HG03095 (cell line): ENCODE results near the gene SHROOM3.
A peak's percentile ranks its signal among the peaks of the same experiment; 100 is the strongest.

Source experiments
- ATAC-seq: cut with Tn5 transposase; IDR thresholded peaks from one replicate; pipeline ENCODE4 v1.9.1; 2021; ENCODE audit warnings: moderate library complexity; ENCODE audit not compliant: unreplicated experiment

SHROOM3 gene

GRCh38 chr4:76738086-76738931 is 303.3 kb downstream of the SHROOM3 start:
- ATAC-seq, result no peak

GRCh38 chr4:76740192-76740591 is 305.2 kb downstream of the SHROOM3 start:
- no peak for ATAC-seq

DNA sequence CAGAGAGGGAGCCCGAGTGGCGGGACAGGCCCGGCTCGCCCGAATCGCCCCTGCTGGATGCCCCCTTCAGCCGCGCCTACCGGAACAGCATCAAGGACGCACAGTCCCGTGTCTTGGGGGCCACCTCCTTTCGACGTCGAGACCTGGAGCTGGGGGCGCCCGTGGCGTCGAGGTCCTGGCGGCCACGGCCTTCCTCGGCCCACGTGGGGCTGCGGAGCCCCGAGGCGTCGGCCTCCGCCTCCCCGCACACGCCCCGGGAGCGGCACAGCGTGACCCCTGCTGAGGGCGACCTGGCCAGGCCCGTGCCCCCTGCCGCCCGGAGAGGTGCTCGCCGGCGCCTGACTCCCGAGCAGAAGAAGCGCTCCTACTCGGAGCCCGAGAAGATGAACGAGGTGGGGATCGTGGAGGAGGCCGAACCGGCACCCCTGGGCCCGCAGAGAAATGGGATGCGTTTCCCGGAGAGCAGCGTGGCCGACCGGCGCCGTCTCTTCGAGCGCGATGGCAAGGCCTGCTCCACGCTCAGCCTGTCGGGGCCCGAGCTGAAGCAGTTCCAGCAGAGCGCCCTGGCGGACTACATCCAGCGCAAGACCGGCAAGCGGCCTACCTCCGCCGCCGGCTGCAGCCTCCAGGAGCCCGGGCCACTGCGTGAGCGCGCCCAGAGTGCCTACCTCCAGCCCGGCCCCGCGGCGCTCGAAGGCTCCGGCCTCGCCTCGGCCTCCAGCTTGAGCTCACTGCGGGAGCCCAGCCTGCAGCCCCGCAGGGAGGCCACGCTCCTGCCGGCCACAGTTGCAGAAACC is 306.0 kb downstream of the SHROOM3 start:
- no peak for ATAC-seq

DNA sequence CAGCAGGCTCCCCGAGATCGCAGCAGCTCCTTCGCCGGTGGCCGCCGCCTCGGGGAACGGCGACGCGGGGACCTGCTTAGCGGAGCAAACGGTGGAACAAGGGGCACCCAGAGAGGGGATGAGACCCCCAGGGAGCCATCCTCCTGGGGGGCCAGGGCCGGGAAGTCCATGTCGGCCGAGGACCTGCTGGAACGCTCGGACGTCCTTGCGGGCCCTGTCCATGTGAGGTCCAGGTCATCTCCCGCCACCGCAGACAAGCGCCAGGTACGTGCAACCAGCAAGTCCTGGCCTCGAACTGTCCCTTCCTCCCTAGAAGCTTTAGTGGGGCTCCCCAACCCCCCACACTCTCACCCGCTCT is 306.6 kb downstream of the SHROOM3 start:
- no peak for ATAC-seq

DNA sequence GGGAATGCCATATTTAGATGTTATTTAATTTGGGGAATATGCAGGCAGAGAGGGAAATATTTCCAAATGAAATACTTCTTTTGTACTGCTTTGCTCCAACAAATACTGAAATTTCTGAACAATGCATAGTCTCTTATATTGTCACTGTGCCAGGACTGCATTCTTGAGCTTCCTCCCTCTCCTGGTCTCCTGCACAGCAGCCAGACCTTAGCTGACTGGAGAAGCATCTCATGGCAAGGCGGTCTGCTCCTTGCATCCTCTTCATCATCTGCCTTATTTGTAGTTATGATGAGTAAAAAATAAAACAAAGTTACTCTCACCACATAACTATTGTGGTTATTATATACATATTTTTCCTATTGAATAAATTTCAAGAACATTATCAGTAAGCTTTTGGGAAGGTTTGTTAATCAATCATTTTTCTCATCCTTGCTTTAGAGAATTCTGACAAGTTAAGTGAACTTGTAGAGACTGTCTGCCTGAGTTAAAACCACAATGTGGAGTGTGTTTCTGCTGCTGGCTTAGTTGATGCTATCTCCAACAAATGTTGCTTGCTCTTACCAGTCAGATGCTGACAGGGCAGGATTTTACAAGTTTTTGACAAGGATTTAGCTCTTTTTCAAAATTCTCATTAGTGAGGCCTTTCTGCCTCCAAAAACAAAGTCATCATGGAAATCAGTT is 309.4 kb downstream of the SHROOM3 start:
- ATAC-seq, result no peak

DNA sequence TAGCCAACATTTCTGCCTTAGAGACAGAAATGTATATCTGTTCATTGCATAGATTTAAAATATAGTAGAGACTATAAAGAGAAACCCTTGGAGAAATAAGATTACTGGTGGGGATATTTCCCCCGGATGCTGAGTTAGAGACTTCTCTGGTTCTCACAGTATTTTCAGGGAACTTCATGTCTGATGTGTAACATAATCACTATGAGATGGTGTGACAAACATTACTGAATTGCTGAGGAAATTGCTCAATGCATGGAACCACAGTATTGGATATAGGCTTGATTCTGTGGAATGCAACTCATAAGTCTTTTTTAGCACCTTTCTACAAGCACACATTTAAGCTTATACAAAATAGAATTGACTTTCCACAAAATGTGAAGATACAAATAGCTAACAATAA is 310.2 kb downstream of the SHROOM3 start:
- no peak for ATAC-seq

DNA sequence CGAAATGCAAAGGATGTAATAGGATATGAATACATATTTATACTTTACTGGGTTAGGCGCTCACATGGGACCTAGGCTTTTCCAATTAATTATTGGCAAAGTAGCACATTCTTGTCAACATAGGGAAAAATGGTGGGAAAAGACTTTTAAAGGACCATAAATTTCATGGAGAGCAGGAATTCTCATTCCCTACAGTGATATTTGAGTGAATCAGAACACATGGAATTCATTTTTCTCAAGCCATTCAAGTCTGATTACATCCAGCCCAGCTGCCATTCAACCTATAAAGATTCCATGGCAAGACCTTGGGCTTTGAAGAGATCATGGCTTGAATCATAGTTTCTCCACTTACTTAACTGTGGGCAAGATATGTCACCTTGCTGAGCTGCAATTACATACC is 312.5 kb downstream of the SHROOM3 start:
- no peak for ATAC-seq

GRCh38 chr4:76748649-76749048 is 313.6 kb downstream of the SHROOM3 start:
- ATAC-seq, result no peak

DNA sequence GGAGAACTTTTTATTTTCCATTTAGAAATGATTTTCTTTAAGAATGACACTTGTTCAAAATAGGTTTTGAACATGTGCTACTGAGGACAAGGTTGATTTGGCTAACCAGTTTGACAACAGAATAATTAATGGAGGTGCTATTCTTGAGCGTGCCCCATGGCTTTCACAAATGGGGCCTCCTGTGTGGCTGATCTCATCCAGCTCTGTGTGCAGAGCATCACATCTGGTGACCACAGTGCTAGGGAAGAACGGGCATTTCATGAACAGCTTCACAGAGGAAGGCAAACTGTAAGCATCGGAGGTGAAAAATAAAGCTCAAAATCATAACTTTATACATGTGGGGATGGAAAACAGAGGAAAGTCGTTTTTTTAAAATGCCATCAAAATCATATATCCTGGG is 314.3 kb downstream of the SHROOM3 start:
- no peak for ATAC-seq

- no peak for ATAC-seq
Measured at GRCh38 chr4:76750716-76751115, 315.7 kb downstream of the SHROOM3 start.

GRCh38 chr4:76751612-76752343 is 316.7 kb downstream of the SHROOM3 start:
- no peak for ATAC-seq

- no peak for ATAC-seq
Measured at GRCh38 chr4:76752861-76753501, 318.0 kb downstream of the SHROOM3 start.

DNA sequence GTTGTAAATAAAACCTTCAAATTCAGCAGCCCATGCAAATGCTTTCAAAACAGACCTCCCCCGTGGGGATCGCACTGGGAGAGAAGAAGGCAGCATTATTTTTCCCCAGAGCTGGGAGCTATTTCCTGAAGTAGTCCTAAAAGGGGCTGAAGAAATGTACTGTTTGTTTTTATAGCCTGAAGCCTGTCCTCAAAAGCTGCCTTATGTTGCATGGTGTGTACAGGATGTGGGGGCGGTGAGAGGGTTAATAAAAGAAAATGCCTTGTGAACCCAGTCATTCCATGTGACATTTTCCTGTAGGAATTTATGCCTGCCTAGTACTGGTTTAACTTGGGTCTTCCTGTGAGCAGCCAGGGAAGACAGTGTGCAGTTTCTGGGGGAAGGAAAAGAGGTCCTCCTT is 318.8 kb downstream of the SHROOM3 start:
- no peak for ATAC-seq

DNA sequence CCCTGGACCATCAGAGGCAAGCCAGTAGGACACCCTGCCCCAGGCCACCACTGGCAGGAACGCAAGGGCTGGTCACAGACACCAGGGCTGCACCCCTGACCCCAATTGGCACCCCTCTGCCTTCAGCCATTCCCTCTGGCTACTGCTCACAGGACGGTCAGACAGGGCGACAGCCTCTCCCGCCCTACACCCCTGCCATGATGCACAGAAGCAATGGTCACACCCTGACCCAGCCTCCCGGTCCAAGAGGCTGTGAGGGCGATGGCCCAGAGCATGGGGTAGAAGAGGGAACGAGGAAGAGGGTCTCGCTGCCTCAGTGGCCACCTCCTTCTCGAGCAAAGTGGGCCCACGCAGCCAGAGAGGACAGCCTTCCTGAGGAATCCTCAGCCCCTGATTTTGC is 319.4 kb downstream of the SHROOM3 start:
- no peak for ATAC-seq

- no peak for ATAC-seq
Measured at GRCh38 chr4:76755756-76756155, 320.7 kb downstream of the SHROOM3 start.

GRCh38 chr4:76756416-76756815 is 321.4 kb downstream of the SHROOM3 start:
- ATAC-seq, result no peak

DNA sequence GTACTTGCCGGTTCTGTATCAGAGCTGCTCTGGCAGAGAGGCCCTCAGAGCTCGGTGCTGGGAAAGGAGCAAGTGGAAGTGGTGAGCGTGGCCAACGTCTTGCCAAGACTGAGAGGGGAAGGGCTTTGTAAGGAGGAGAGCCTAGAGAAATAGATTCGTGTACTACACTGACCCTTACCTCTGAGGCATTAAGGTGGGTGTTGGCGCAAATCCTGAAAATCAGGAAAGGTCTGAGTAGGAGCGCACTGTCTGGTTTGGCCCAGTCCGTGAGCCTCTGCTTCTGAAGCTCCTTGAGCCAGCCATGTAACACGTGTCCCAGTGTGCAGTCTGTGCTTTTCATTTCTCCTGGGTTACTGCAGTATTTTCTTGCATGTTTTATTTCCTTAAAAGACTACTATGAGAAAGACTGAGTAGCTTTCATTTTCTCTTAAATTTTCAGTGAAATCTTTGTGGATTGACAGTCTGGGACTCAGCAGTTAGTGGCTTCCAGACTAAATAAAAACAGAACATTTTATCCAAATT is 322.4 kb downstream of the SHROOM3 start:
- no peak for ATAC-seq

DNA sequence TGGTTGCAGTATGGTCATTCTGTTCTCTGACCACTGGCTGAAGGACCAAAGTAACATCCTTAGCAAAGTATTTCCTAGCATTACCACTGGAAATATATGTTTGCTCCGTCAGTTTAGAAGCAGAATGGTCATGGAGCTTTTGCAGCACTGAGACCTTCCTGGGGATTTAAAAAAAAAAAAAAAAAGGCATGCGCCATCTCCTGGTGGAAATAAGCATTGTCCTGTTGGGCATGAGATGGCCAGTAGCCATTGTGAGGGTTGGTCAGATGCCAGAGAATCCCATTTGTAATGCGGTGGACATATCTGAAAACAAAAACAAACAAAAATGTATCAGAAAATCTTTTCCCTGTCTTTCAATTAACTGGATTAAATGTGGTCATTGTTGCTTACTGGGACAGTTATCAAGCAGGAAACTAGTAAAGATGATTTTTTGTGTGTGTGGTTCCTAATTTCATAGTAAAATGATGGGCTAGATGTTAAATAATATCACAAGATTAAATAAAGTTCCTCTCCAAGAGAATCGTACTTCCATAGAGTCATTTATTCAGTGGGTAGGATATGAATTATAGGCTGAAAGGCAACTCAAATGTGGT is 323.4 kb downstream of the SHROOM3 start:
- ATAC-seq, result no peak

- ATAC-seq, result peak; percentile 62
Measured at GRCh38 chr4:76758996-76759395, 324.0 kb downstream of the SHROOM3 start.

DNA sequence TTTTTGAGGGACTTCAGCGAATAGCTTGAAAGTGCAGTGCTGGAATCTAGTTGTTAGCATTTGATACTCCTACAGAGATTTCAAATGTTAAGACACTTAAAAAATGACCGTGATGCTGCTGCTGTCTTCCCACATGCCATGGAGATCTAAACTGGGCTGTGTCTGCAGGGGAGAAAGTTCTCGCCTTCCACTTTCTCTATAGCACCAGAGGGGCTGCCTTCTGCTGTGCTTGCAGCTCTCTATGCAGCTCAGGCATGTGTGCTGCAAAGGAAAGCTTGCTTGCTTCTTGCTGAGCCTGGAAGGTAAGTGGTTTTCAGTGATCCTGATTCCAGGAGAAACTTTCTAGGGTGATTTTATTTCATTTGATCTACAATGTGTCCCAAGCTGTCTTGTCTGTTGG is 325.2 kb downstream of the SHROOM3 start:
- no peak for ATAC-seq
